ENCODE data around the gene PCAT7. TPM values are rescaled to one million over a fixed set of nuclear protein-coding genes. Genes with fewer than 3 reads are reported as not detected.

The PCAT7 gene
- polyA plus RNA-seq, 2 of the 4 experiments (the other 2 are of a cell fraction), result 2.1 to 2.8 TPM

DNA sequence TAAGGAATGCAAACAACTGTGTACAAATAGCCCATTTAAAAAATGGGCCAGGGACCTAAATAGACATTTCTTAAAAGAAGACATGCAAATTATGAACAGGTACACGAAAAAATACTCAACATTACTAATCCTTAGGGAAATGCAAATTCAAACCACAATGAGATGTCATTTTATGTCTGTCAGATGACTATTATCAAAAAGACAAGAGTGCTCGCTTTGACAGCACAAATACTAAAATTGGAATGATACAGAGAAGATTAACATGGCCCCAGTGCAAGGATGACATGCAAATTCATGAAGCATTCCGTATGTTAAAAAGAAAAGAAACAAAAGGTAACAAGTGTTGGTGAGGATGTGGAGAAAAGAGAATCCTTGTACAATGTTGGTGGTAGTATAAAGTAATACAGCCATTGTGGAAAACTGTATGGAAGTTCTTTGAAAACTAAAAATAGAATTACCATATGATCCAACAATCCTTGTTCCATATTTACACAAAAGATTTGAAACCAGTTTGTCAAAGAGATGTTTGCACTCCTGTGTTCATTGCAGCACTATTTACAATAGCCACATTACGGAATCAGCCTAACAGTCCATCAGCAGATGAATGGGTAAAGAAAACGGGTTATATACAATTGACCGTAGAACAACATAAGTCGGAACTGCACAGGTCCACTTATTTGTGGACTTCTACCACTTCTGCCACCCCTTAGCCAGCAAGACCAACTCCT lies 47.2 kb upstream of the PCAT7 start:
- TF ChIP-seq EHF (CRISPR knock-in tag; IDR thresholded peaks at IDR 0.05) (no peak), CBX8 (IDR thresholded peaks at IDR 0.05) (no peak), RAD21 (conservative IDR thresholded peaks at IDR 0.05 in 1 of 2, IDR thresholded peaks at IDR 0.05 in 1 of 2) (no peak), GATA3 (IDR thresholded peaks at IDR 0.05; ENCODE audit: borderline replicate concordance) (no peak), PBX3 (IDR thresholded peaks at IDR 0.05) (no peak), RARB (CRISPR knock-in tag; IDR thresholded peaks at IDR 0.05) (no peak), CHD4 (IDR thresholded peaks at IDR 0.05; ENCODE audit: borderline replicate concordance) (no peak), POLR2A (IDR thresholded peaks at IDR 0.05; ENCODE audit: low read length) (no peak), NR3C1 (IDR thresholded peaks at IDR 0.05) (no peak), RCOR1 (IDR thresholded peaks at IDR 0.05; ENCODE audit: low read depth, low read length) (no peak), KDM5A (IDR thresholded peaks at IDR 0.05) (no peak), CTCF (IDR thresholded peaks at IDR 0.05) (no peak), NPAS2 (CRISPR knock-in tag; IDR thresholded peaks at IDR 0.05; ENCODE audit: borderline replicate concordance) (no peak), PHF8 (IDR thresholded peaks at IDR 0.05; ENCODE audit: borderline replicate concordance, low read depth) (no peak), ZFP36 (IDR thresholded peaks at IDR 0.05; ENCODE audit: borderline replicate concordance, partially characterized antibody) (no peak)
- H3K4me2 ChIP-seq, result no peak overlapping the region
- WGBS (ENCODE audit: missing lambda C conversion rate), result 82% methylated on average over 7 of the region's 7 CpGs
- ChIA-PET CTCF (interaction anchor here (0.9 kb wide), 1 partner anchor 18 kb away, joined by 3 read pairs; no protein-coding TSS in a partner anchor), POLR2A (no interaction called here)
- no peak for ATAC-seq
- FAIRE-seq, result no peak
- H3K9me3 ChIP-seq, result no peaks in the 10 kb centered on the region
- no peak overlapping the region for H3K27ac ChIP-seq
- no peak for DNase-seq (ENCODE audit: low read depth in 1 of 2, low spot score in 1 of 2)
- 0 out of 3 replicates have a peak, but pooled peaks cover 4% of the 10 kb centered on the region for H3K4me1 ChIP-seq
- H3K4me3 ChIP-seq, result no peak overlapping the region

GRCh38 chr9:94511134-94511954 lies 43.5 kb upstream of the PCAT7 start:
- ATAC-seq, result no peak; a peak in 1 of 6 replicates
- CTCF ChIA-PET, result no interaction called here
- FAIRE-seq, result no peak
- TF ChIP-seq, protein P1, sequence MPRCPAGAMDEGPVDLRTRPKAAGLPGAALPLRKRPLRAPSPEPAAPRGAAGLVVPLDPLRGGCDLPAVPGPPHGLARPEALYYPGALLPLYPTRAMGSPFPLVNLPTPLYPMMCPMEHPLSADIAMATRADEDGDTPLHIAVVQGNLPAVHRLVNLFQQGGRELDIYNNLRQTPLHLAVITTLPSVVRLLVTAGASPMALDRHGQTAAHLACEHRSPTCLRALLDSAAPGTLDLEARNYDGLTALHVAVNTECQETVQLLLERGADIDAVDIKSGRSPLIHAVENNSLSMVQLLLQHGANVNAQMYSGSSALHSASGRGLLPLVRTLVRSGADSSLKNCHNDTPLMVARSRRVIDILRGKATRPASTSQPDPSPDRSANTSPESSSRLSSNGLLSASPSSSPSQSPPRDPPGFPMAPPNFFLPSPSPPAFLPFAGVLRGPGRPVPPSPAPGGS (IDR thresholded peaks at IDR 0.05), result no peak
- TF ChIP-seq HOXB13 (CRISPR knock-in tag; IDR thresholded peaks at IDR 0.05; ENCODE audit: low read depth) (no peak), RCOR1 (IDR thresholded peaks at IDR 0.05; ENCODE audit: low read depth, low read length) (no peak), HMGXB4 (CRISPR knock-in tag; IDR thresholded peaks at IDR 0.05; ENCODE audit: borderline replicate concordance) (no peak), E2F6 (IDR thresholded peaks at IDR 0.05; ENCODE audit: borderline replicate concordance, low read depth) (no peak), BHLHE40 (IDR thresholded peaks at IDR 0.05; ENCODE audit: low read depth, low read length) (no peak), KDM1A (IDR thresholded peaks at IDR 0.05; ENCODE audit: low read depth) (no peak), ZC3H11A (IDR thresholded peaks at IDR 0.05) (no peak), CHD4 (IDR thresholded peaks at IDR 0.05; ENCODE audit: borderline replicate concordance) (no peak), NFE2L2 (conservative IDR thresholded peaks at IDR 0.05; ENCODE audit: low read length) (no peak), NPAS2 (CRISPR knock-in tag; IDR thresholded peaks at IDR 0.05; ENCODE audit: borderline replicate concordance) (no peak)
- TF ChIP-seq, protein P2, sequence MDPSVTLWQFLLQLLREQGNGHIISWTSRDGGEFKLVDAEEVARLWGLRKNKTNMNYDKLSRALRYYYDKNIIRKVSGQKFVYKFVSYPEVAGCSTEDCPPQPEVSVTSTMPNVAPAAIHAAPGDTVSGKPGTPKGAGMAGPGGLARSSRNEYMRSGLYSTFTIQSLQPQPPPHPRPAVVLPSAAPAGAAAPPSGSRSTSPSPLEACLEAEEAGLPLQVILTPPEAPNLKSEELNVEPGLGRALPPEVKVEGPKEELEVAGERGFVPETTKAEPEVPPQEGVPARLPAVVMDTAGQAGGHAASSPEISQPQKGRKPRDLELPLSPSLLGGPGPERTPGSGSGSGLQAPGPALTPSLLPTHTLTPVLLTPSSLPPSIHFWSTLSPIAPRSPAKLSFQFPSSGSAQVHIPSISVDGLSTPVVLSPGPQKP (IDR thresholded peaks at IDR 0.05; ENCODE audit: low read depth, low read length), result no peak

More at GRCh38 chr9:94511134-94511954, 43.5 kb upstream of the PCAT7 start:
- Histone ChIP-seq H3K4me1 (0 out of 3 replicates have a peak, but pooled peaks cover 4% of the 10 kb centered on the region), H3K4me2 (no peak overlapping the region), H3K4me3 (no peak overlapping the region), H3K27ac (no peak overlapping the region), H3K9me3 (no peaks in the 10 kb centered on the region)
- WGBS (ENCODE audit: missing lambda C conversion rate), result 64% methylated on average over 6 of the region's 6 CpGs
- DNase-seq (ENCODE audit: low read depth in 1 of 2, low spot score in 1 of 2), result no peak
- POLR2A ChIA-PET, result interaction anchor here (0.6 kb wide), 2 partner anchors 11 to 43 kb away, joined by 3 read pairs; no protein-coding TSS in a partner anchor

All from A549 (cell line).